A549 (cell line): ENCODE data around the gene AKNAD1. TPM values are rescaled to one million over a fixed set of nuclear protein-coding genes. Genes with fewer than 3 reads are reported as not detected.

Experiments
- ATAC-seq, 2 experiments: fragments of 200-7000 bp in 1 of 2; fragments of >200 bp in 1 of 2; cut with Nextera tagmentation in 1 of 2; cut with Tn5 transposase in 1 of 2; 3 replicates each; pipeline versions ENCODE4 v1.8.0 to v1.9.1; 2018 to 2020; ENCODE audit warnings: mild to moderate bottlenecking in 1 of 2, moderate library complexity in 1 of 2
- CTCF ChIA-PET: fragments of 300-600 bp; sonication (Branson Sonifier 250); formaldehyde crosslinking; extraction: SDS; loops from one replicate; lab custom pipeline; 2021; ENCODE audit warnings: antibody characterized with exemption, inconsistent platforms; lab: Yijun Ruan, JAX
- POLR2A ChIA-PET: fragments of 350-600 bp; formaldehyde crosslinking; extraction: SDS; loops from one replicate; lab custom pipeline; 2021; ENCODE audit warnings: antibody characterized with exemption, inconsistent platforms; lab: Yijun Ruan, JAX
- DNase-seq, 2 experiments: peaks; one replicate each; pipeline versions ENCODE4 v3.0.0 to v3.0.0-alpha.2; 2011 to 2016; ENCODE audit warnings: low read depth in 1 of 2, low spot score in 1 of 2
- FAIRE-seq: peaks from 2 replicates; lab custom pipeline; 2011; peaks lifted over from hg19 to GRCh38; lab: Jason Lieb, UNC
- H3K27ac ChIP-seq, 2 experiments: fragments of >200 bp; sonication (Bioruptor Twin); formaldehyde crosslinking; 3 replicates each; pipeline ENCODE4 v1.5.1; 2016 to 2017
- H3K4me1 ChIP-seq: fragments of >200 bp; sonication (Bioruptor Twin); formaldehyde crosslinking; 3 replicates; pipeline ENCODE4 v1.6.1; 2016
- H3K4me2 ChIP-seq: fragments of >200 bp; sonication (Bioruptor Twin); formaldehyde crosslinking; 3 replicates; pipeline ENCODE4 v1.6.1; 2016
- H3K4me3 ChIP-seq: fragments of >200 bp; sonication (Bioruptor Twin); formaldehyde crosslinking; 3 replicates; pipeline ENCODE4 v1.5.1; 2016
- H3K9me3 ChIP-seq: fragments of >200 bp; sonication (Bioruptor Twin); formaldehyde crosslinking; 3 replicates; pipeline ENCODE4 v1.6.1; 2016
- CBX8 ChIP-seq: fragments of 200-600 bp; sonication (generic); IDR thresholded peaks from 2 replicates; pipeline ENCODE4 v1.6.1; 2016
- CEBPB ChIP-seq, 2 experiments: fragments of >200 bp in 1 of 2; sonication (Bioruptor Twin) in 1 of 2; formaldehyde crosslinking in 1 of 2; IDR thresholded peaks; 2 replicates each; pipeline ENCODE4 v1.6.1; 2012 to 2016
- CHD4 ChIP-seq: fragments of 200-600 bp; sonication (generic); IDR thresholded peaks from 2 replicates; pipeline ENCODE4 v1.6.1; 2016; ENCODE audit warnings: antibody characterized with exemption, mild to moderate bottlenecking, borderline replicate concordance
- FOSL2 ChIP-seq, 2 experiments: fragments of 450-650 bp in 1 of 2; fragments of >200 bp in 1 of 2; sonication (Bioruptor Twin) in 1 of 2; formaldehyde crosslinking; IDR thresholded peaks; 2 replicates each; pipeline versions ENCODE4 v1.5.0 to v1.6.1; 2016 to 2020; ENCODE audit warnings: mild to moderate bottlenecking in 1 of 2, moderate library complexity in 1 of 2
- FOXS1 ChIP-seq: fragments of 250-450 bp; sonication (Bioruptor Pico); IDR thresholded peaks from 2 replicates; pipeline ENCODE4 v1.5.0; 2020; ENCODE audit warnings: mild to moderate bottlenecking, moderate library complexity
- GATA3 ChIP-seq: IDR thresholded peaks from 2 replicates; pipeline ENCODE4 v1.6.1; 2012; ENCODE audit warnings: borderline replicate concordance
- HOXA7 ChIP-seq: fragments of 250-450 bp; sonication (Bioruptor Pico); IDR thresholded peaks from 2 replicates; pipeline ENCODE4 v1.5.0; 2020; ENCODE audit warnings: mild to moderate bottlenecking, moderate library complexity
- HOXB13 ChIP-seq: fragments of 250-450 bp; sonication (Bioruptor Pico); IDR thresholded peaks from 2 replicates; pipeline ENCODE4 v1.5.0; 2020; ENCODE audit warnings: low read depth, mild to moderate bottlenecking, moderate library complexity
- JUNB ChIP-seq: fragments of >200 bp; sonication (Bioruptor Twin); formaldehyde crosslinking; IDR thresholded peaks from 2 replicates; pipeline ENCODE4 v1.6.1; 2016
- KDM1A ChIP-seq: fragments of 200-600 bp; sonication (generic); IDR thresholded peaks from 2 replicates; pipeline ENCODE4 v1.6.1; 2016; ENCODE audit warnings: low read depth, mild to moderate bottlenecking
- MAFK ChIP-seq: fragments of 450-650 bp; IDR thresholded peaks from 2 replicates; pipeline ENCODE4 v1.6.1; 2014; ENCODE audit not compliant: partially characterized antibody
- MAZ ChIP-seq: fragments of 150-350 bp; IDR thresholded peaks from 2 replicates; pipeline ENCODE4 v1.6.1; 2014; ENCODE audit warnings: antibody characterized with exemption, low read depth, low read length, borderline replicate concordance
- MYC ChIP-seq: IDR thresholded peaks from 2 replicates; pipeline ENCODE4 v1.6.1; 2012; ENCODE audit warnings: mild to moderate bottlenecking, inconsistent platforms, low read length, improper control_type of control experiment, borderline replicate concordance
- NFE2L2 ChIP-seq: fragments of 150-350 bp; conservative IDR thresholded peaks from 2 replicates; pipeline ENCODE4 v1.6.1; 2014; ENCODE audit warnings: low read length
- NPAS2 ChIP-seq: fragments of 250-450 bp; sonication (Bioruptor Pico); IDR thresholded peaks from 2 replicates; pipeline ENCODE4 v1.8.0; 2022; ENCODE audit warnings: mild to moderate bottlenecking, moderate library complexity, borderline replicate concordance
- PHF8 ChIP-seq: fragments of 200-600 bp; sonication (generic); IDR thresholded peaks from 2 replicates; pipeline ENCODE4 v1.6.1; 2016; ENCODE audit warnings: low read depth, mild to moderate bottlenecking, antibody characterized with exemption, moderate library complexity, borderline replicate concordance
- RCOR1 ChIP-seq: fragments of 150-350 bp; IDR thresholded peaks from 2 replicates; pipeline ENCODE4 v1.6.1; 2014; ENCODE audit warnings: antibody characterized with exemption, low read length, low read depth
- RFX5 ChIP-seq: fragments of 450-650 bp; IDR thresholded peaks from 2 replicates; pipeline ENCODE4 v1.7.1; 2014; ENCODE audit warnings: antibody characterized with exemption, mild to moderate bottlenecking, moderate library complexity
- RNF2 ChIP-seq: fragments of 200-600 bp; sonication (generic); IDR thresholded peaks from 2 replicates; pipeline ENCODE4 v1.6.1; 2016; ENCODE audit warnings: low read depth, mild to moderate bottlenecking, antibody characterized with exemption, moderate library complexity, borderline replicate concordance
- SMC3 ChIP-seq: fragments of >200 bp; sonication (Bioruptor Twin); formaldehyde crosslinking; IDR thresholded peaks from 3 replicates; pipeline ENCODE4 v1.6.1; 2018; ENCODE audit warnings: inconsistent platforms
- SREBF2 ChIP-seq: fragments of 450-650 bp; IDR thresholded peaks from 2 replicates; pipeline ENCODE4 v1.6.1; 2014; ENCODE audit warnings: mild to moderate bottlenecking, moderate library complexity
- TFCP2L1 ChIP-seq: fragments of 250-450 bp; sonication (Bioruptor Pico); IDR thresholded peaks from 2 replicates; pipeline ENCODE4 v1.5.0; 2021; ENCODE audit warnings: mild to moderate bottlenecking
- TP53 ChIP-seq: fragments of 250-450 bp; sonication (Bioruptor Pico); IDR thresholded peaks from 2 replicates; pipeline ENCODE4 v1.5.0; 2021; ENCODE audit warnings: mild to moderate bottlenecking, moderate library complexity
- ZFP36 ChIP-seq: fragments of 450-650 bp; IDR thresholded peaks from 2 replicates; pipeline ENCODE4 v1.6.1; 2014; ENCODE audit warnings: borderline replicate concordance; ENCODE audit not compliant: partially characterized antibody
- ZSCAN20 ChIP-seq: fragments of 250-450 bp; sonication (Bioruptor Pico); IDR thresholded peaks from 2 replicates; pipeline ENCODE4 v1.8.0; 2022; ENCODE audit warnings: mild to moderate bottlenecking, moderate library complexity
- WGBS: methylation state at CpG from one replicate; pipeline ENCODE4 v1.1.6; 2017; ENCODE audit errors: missing lambda C conversion rate; 5-methylcytosine and 5-hydroxymethylcytosine counted together
- polyA plus RNA-seq, 4 experiments: library from polyadenylated mRNA; depleted of rRNA in 3 of 4; stranded (reverse); fragments of >200 nt; fragmentation: RNase III in 1 of 4; extraction: RNeasy Plus Mini Kit Qiagen cat#74134 plus additional on column Dnase treatment in 1 of 4; gene quantifications; 2 replicates in 3 of 4; 3 replicates in 1 of 4; pipeline ENCODE4 v1.2.3, GENCODE V29; 2011 to 2017
- TF ChIP-seq, protein P1 (sequence below): fragments of 200-600 bp; sonication (generic); IDR thresholded peaks from 2 replicates; pipeline ENCODE4 v1.6.1; 2016; ENCODE audit warnings: antibody characterized with exemption, mild to moderate bottlenecking, moderate library complexity
- TF ChIP-seq, protein P2 (sequence below): fragments of >200 bp; sonication (Bioruptor Twin); formaldehyde crosslinking; IDR thresholded peaks from 2 replicates; pipeline ENCODE4 v1.6.1; 2016
- TF ChIP-seq, protein P3 (sequence below): IDR thresholded peaks from 2 replicates; pipeline ENCODE4 v1.6.1; 2012

Gene AKNAD1
- polyA plus RNA-seq, 2 of the 4 experiments (the other 2 are of a cell fraction): 0.56 to 1.3 TPM

DNA sequence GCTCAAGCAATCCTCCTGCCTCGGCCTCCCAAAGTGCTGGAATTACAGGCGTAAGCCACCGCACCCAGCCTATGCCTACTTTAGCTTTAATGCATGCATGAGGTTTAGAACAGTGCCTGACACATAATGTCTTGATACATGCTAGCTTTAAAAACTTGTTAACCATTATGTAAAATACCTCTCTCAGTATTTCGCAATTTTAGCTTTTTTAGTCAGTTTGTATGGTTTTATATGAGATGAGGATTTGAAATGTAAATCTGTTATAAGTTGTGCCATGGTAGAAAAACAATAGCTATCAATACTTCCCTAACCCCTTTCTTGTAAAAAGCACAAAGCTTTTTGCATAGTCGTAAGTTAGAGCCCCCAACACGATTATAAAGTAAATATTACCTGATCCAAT is 4.7 kb upstream of the AKNAD1 start:
- POLR2A ChIA-PET: no interaction called here
- no peak overlapping the region for H3K4me2 ChIP-seq
- no peak for FAIRE-seq
- no peak for ATAC-seq
- no peaks in the 10 kb centered on the region for H3K9me3 ChIP-seq
- CTCF ChIA-PET: interaction anchor here (0.7 to 1.1 kb wide), 2 partner anchors 33 to 132 kb away, joined by 3 to 4 read pairs; no protein-coding TSS in a partner anchor
- TF ChIP-seq KDM1A (no peak), SMC3 (no peak), NFE2L2 (no peak), TFCP2L1 (no peak), MYC (no peak), JUNB (no peak), RCOR1 (no peak), PHF8 (no peak), GATA3 (no peak), ZFP36 (no peak), ZSCAN20 (CRISPR knock-in tag) (no peak), HOXA7 (CRISPR knock-in tag) (no peak), CBX8 (no peak), FOSL2 (IDR thresholded peaks at IDR 0.05) (no peak), FOSL2 (CRISPR knock-in tag; IDR thresholded peaks at IDR 0.05) (no peak)
- TF ChIP-seq, protein P1, sequence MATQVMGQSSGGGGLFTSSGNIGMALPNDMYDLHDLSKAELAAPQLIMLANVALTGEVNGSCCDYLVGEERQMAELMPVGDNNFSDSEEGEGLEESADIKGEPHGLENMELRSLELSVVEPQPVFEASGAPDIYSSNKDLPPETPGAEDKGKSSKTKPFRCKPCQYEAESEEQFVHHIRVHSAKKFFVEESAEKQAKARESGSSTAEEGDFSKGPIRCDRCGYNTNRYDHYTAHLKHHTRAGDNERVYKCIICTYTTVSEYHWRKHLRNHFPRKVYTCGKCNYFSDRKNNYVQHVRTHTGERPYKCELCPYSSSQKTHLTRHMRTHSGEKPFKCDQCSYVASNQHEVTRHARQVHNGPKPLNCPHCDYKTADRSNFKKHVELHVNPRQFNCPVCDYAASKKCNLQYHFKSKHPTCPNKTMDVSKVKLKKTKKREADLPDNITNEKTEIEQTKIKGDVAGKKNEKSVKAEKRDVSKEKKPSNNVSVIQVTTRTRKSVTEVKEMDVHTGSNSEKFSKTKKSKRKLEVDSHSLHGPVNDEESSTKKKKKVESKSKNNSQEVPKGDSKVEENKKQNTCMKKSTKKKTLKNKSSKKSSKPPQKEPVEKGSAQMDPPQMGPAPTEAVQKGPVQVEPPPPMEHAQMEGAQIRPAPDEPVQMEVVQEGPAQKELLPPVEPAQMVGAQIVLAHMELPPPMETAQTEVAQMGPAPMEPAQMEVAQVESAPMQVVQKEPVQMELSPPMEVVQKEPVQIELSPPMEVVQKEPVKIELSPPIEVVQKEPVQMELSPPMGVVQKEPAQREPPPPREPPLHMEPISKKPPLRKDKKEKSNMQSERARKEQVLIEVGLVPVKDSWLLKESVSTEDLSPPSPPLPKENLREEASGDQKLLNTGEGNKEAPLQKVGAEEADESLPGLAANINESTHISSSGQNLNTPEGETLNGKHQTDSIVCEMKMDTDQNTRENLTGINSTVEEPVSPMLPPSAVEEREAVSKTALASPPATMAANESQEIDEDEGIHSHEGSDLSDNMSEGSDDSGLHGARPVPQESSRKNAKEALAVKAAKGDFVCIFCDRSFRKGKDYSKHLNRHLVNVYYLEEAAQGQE: no peak
- no peak for DNase-seq
- 68% methylated on average over 6 of the region's 6 CpGs for WGBS
- H3K4me1 ChIP-seq: no peaks in the 10 kb centered on the region
- H3K27ac ChIP-seq: no peak overlapping the region
- no peak overlapping the region for H3K4me3 ChIP-seq

DNA sequence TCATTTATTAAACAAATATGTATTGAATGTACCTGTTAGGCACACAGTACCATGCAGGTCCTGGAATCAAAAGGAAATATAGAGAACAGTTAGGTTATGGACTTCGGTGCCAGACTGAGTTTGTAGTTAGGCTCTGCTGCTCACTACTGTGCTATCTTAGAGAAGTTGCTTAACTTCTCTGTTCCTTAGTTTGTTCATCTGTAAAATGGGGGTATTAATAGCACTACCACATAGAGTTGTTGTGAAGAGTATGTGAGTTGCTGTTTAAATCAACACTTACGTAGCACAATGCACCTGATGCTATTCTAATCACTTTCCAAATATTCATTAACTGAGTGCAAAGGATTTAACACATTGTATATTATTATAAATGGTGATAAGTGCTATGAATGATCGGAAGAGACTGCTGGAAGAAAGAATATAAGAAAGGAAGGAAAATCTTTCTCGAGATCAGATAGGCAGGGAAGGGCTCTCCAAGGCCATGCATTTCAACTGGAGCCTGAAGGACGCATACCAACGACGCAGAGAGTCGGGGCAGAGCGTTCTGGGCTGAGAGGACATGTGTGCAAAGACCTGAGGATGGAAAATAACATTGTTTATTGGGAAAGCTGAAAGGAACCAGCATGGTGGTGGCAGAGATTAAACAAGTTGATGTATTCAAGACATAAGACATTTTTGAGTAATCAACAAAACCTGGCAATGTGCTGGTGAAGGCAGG is 3.5 kb upstream of the AKNAD1 start:
- no peak overlapping the region for H3K27ac ChIP-seq
- POLR2A ChIA-PET: no interaction called here
- CTCF ChIA-PET: no interaction called here
- WGBS: 75% methylated on average over 9 of the region's 9 CpGs
- ATAC-seq: no peak
- FAIRE-seq: no peak
- TF ChIP-seq ZSCAN20 (CRISPR knock-in tag) (no peak), HOXB13 (CRISPR knock-in tag) (no peak), TP53 (no peak), JUNB (no peak), ZFP36 (no peak), RNF2 (no peak), NPAS2 (CRISPR knock-in tag) (no peak), RCOR1 (no peak), CBX8 (no peak), MAZ (no peak), PHF8 (no peak), RFX5 (no peak), FOXS1 (CRISPR knock-in tag) (no peak), MAFK (no peak), SREBF2 (no peak), CHD4 (no peak), CEBPB (IDR thresholded peaks at IDR 0.05) (no peak)
- TF ChIP-seq, protein P2, sequence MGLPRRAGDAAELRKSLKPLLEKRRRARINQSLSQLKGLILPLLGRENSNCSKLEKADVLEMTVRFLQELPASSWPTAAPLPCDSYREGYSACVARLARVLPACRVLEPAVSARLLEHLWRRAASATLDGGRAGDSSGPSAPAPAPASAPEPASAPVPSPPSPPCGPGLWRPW: no peak
- TF ChIP-seq, protein P3, sequence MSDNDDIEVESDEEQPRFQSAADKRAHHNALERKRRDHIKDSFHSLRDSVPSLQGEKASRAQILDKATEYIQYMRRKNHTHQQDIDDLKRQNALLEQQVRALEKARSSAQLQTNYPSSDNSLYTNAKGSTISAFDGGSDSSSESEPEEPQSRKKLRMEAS: no peak
- TF ChIP-seq, protein P1: no peak
- TF ChIP-seq, all 56 proteins: peak for 0
- Histone ChIP-seq H3K9me3 (no peaks in the 10 kb centered on the region), H3K4me2 (no peak overlapping the region), H3K4me1 (no peaks in the 10 kb centered on the region), H3K4me3 (no peak overlapping the region)
- no peak for DNase-seq
